Adrenal gland (tissue), 12 donors: ENCODE data around the gene SLC41A1. TPM values are rescaled to one million over a fixed set of nuclear protein-coding genes. Genes with fewer than 3 reads are reported as not detected.

Source experiments
- DNase-seq, 7 donors: peaks; one replicate each; pipeline ENCODE4 v3.0.0-alpha.2; 2019 to 2020
- H3K27ac ChIP-seq, 5 donors: fragments of 200-600 bp; sonication (generic) in 4 of 5; 1 replicate in 3 of 5; 2 replicates in 2 of 5; pipeline versions ENCODE4 v1.5.1 to v1.8.0; 2016 to 2020; ENCODE audit warnings: mild to moderate bottlenecking in 1 of 5
- H3K27me3 ChIP-seq: fragments of 200-600 bp; 2 replicates; pipeline ENCODE4 v1.8.0; 2021
- H3K36me3 ChIP-seq, 2 donors: fragments of 200-600 bp; replicated peaks in 1 of 2; 1 replicate in 1 of 2; 2 replicates in 1 of 2; pipeline versions ENCODE4 v1.5.1 to v1.8.0; 2018 to 2022
- H3K4me1 ChIP-seq, 2 donors: fragments of 200-600 bp; replicated peaks in 1 of 2; 1 replicate in 1 of 2; 2 replicates in 1 of 2; pipeline versions ENCODE4 v1.5.1 to v1.8.0; 2018 to 2021
- H3K4me3 ChIP-seq, 4 donors: fragments of 200-600 bp; sonication (generic) in 3 of 4; one replicate each; pipeline ENCODE4 v1.5.1; 2016 to 2018
- H3K9me3 ChIP-seq, 3 donors: fragments of 200-600 bp; sonication (generic) in 1 of 3; replicated peaks in 1 of 3; 1 replicate in 2 of 3; 2 replicates in 1 of 3; pipeline versions ENCODE4 v1.5.1 to v1.8.0; 2016 to 2021
- POLR2A ChIP-seq, 2 donors: fragments of 450-650 bp; IDR thresholded peaks; one replicate each; pipeline ENCODE4 v1.6.1; 2017; ENCODE audit warnings: antibody characterized with exemption in 2 of 2, mild to moderate bottlenecking in 2 of 2, moderate library complexity in 1 of 2
- WGBS, 4 donors: extraction: QIAGEN DNeasy Blood & Tissue Kit in 2 of 4; methylation state at CpG; one replicate each; pipeline versions ENCODE4 v1.1.5 to v1.1.7; 2013 to 2017; 5-methylcytosine and 5-hydroxymethylcytosine counted together
- intact Hi-C, 2 donors: fragments of 100-400 bp; cut with DNase I; formaldehyde crosslinking; loops; one replicate each; pipeline versions ENCODE4 v1.14.1 to v1.15.0; 2022 to 2023
- polyA plus RNA-seq, 3 donors: library from polyadenylated mRNA; stranded (reverse); fragments of 200-250 nt in 2 of 3; fragments of 350-450 nt in 1 of 3; fragmentation: Illumina TruSeq in 1 of 3; extraction: RNeasy Lipid Tissue Mini Kit (QIAGEN cat#74804) in 1 of 3; gene quantifications; one replicate each; pipeline ENCODE4 v1.2.3, GENCODE V29; 2013 to 2014
- total RNA-seq, 9 donors: library from RNA; depleted of rRNA in 4 of 9; stranded (reverse); fragments of >200 nt in 4 of 9; fragments of 120-200 nt in 1 of 9; fragmentation: NEBNext Ultra II Directional in 1 of 9; extraction: Animal tissue kit (Norgen Biotek cat#: 25700) in 1 of 9; gene quantifications; one replicate each; pipeline versions ENCODE4 v1.1.0 to v1.2.4, GENCODE V29; 2013 to 2023
- TF ChIP-seq, protein P1 (sequence below), 6 experiments: fragments of 450-650 bp in 4 of 6; fragments of 200-600 bp in 2 of 6; sonication (generic) in 1 of 6; IDR thresholded peaks; 1 replicate in 5 of 6; 2 replicates in 1 of 6; pipeline versions ENCODE4 v1.5.1 to v1.8.0; 2016 to 2021; ENCODE audit warnings: antibody characterized with exemption in 6 of 6, mild to moderate bottlenecking in 2 of 6, moderate library complexity in 1 of 6
- donor health status: healthy with polysubstance abuse.
- donor health status: Bipolar disorder and iron deficiency.
- donor health status: DM: yes; HTN: yes; CAD: no.
- donor health status: DM: no; HTN: no; CAD: no.
- donor health status: DM: no; HTN: no; CAD: no.
- donor health status: DM: yes; HTN: yes; CAD: no.

The SLC41A1 gene
- total and polyA plus RNA-seq, 12 donors: 8.9 to 143 (median 34.0) TPM

DNA sequence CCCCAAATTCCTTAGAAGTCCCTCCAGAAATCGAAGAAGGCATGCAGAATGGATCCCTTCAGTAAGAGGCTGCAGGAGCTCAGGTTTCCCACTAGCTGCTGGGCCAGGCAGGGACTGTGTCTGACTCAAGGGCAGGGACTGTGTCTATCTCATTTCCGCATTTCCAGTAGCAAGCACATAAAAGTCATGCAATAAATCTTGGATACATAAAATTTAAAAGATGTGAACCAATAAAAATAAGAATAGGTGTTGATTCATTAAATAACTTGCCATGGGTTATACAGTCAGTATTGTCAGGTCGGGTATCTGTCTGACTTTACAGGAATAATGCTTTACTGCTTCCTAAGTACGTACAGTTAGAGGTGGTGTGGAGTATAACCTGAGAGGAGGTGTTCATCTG, 21.8 kb upstream of the SLC41A1 start:
- no peak overlapping the region for H3K27ac ChIP-seq
- no peaks in the 10 kb centered on the region for H3K9me3 ChIP-seq
- intact Hi-C loops: no loop called here
- 78 to 87% (median 79%) methylated on average over 4 of the region's 4 CpGs for WGBS, 4 donors
- H3K4me3 ChIP-seq: no peak overlapping the region
- no peak for TF ChIP-seq POLR2A (IDR thresholded peaks at IDR 0.05)
- TF ChIP-seq, protein P1, sequence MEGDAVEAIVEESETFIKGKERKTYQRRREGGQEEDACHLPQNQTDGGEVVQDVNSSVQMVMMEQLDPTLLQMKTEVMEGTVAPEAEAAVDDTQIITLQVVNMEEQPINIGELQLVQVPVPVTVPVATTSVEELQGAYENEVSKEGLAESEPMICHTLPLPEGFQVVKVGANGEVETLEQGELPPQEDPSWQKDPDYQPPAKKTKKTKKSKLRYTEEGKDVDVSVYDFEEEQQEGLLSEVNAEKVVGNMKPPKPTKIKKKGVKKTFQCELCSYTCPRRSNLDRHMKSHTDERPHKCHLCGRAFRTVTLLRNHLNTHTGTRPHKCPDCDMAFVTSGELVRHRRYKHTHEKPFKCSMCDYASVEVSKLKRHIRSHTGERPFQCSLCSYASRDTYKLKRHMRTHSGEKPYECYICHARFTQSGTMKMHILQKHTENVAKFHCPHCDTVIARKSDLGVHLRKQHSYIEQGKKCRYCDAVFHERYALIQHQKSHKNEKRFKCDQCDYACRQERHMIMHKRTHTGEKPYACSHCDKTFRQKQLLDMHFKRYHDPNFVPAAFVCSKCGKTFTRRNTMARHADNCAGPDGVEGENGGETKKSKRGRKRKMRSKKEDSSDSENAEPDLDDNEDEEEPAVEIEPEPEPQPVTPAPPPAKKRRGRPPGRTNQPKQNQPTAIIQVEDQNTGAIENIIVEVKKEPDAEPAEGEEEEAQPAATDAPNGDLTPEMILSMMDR (IDR thresholded peaks at IDR 0.05): no peak
- no peak for DNase-seq
- no peaks in the 10 kb centered on the region for H3K36me3 ChIP-seq
- H3K4me1 ChIP-seq: no peaks in the 10 kb centered on the region
- H3K27me3 ChIP-seq: no peaks in the 10 kb centered on the region

DNA sequence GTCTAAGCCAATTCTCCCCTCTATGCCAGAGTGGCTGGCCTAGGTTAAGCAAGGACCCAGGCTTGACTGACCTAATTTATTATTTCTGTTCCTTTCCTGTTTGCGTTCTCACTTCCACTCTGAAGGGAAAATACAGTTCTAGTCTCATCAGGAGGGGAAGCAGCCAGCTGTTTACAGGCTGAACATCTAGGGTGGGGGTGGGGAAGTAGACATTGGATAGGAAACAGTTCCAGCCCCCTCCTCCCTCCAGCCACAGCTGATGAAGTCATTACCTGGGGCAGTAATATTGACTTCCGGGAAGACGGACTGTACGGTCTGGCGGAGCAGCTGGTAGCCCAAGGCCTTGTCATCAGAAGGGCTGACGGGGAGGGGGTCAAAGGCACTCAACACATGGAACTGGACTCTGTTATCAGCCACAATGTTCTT, 19.3 kb upstream of the SLC41A1 start:
- WGBS, 4 donors: 74 to 91% (median 77%) methylated on average over 6 of the region's 6 CpGs
- TF ChIP-seq POLR2A (IDR thresholded peaks at IDR 0.05): no peak
- TF ChIP-seq, protein P1 (IDR thresholded peaks at IDR 0.05): no peak
- no peaks in the 10 kb centered on the region for H3K27me3 ChIP-seq
- no peak overlapping the region for H3K27ac ChIP-seq
- H3K4me3 ChIP-seq: no peak overlapping the region
- DNase-seq: no peak
- no peaks in the 10 kb centered on the region for H3K36me3 ChIP-seq
- intact Hi-C loops: no loop called here
- H3K4me1 ChIP-seq: no peaks in the 10 kb centered on the region
- H3K9me3 ChIP-seq: no peaks in the 10 kb centered on the region

DNA sequence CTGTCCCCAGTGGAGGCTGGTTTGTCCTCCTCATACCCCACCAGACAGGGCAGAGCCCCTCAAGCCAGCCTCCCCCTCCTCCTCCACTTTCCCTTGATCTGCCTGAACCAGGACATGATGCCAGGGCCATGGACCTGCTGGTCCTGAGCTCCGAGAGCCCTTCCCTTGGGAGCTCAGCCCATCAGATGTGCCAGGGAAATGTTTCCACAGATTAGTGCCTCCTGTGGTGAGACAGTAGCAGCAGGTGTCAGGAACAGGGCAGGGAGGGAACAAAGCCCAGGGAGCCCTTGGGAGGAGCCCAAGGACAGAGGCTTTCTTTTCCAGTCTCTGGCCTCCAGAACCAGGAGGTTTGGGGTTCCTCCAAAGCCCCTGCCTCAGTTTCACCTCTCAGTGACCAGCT, 14.6 kb upstream of the SLC41A1 start:
- intact Hi-C loops: no loop called here
- Histone ChIP-seq H3K4me3 (no peak overlapping the region), H3K27ac (no peak overlapping the region), H3K27me3 (no peaks in the 10 kb centered on the region), H3K36me3 (no peaks in the 10 kb centered on the region), H3K9me3 (no peaks in the 10 kb centered on the region), H3K4me1 (no peaks in the 10 kb centered on the region)
- WGBS, 4 donors: 56 to 70% (median 62%) methylated on average over 1 of the region's 1 CpG
- no peak for TF ChIP-seq POLR2A (IDR thresholded peaks at IDR 0.05)
- TF ChIP-seq, protein P1 (IDR thresholded peaks at IDR 0.05): no peak
- DNase-seq: no peak

DNA sequence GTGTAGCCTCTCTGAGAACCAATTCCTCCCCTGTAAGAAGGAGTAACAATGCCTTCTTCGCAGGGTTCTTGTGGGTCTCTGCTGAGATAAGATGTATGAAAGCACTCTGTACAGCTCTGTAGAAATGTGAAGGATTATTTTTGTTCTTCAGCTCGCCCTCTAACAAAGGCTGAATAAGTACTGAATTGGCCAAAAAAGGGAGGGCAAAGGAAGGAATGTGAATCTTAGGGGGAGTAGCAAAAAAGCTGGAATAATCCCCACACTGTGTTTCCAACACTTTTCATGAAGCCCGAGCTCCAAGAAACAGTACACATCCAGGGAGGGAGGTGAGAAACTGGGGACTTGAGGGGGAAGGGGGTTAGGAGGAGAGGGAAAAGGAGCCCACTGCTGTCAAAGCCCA, 14.0 kb upstream of the SLC41A1 start:
- no peaks in the 10 kb centered on the region for H3K4me1 ChIP-seq
- 74 to 80% (median 75%) methylated on average over 3 of the region's 3 CpGs for WGBS, 4 donors
- intact Hi-C loops: no loop called here
- H3K27ac ChIP-seq: no peak overlapping the region
- no peak for TF ChIP-seq POLR2A (IDR thresholded peaks at IDR 0.05)
- TF ChIP-seq, protein P1 (IDR thresholded peaks at IDR 0.05): no peak
- H3K27me3 ChIP-seq: no peaks in the 10 kb centered on the region
- DNase-seq: no peak
- H3K36me3 ChIP-seq: no peaks in the 10 kb centered on the region
- H3K9me3 ChIP-seq: no peaks in the 10 kb centered on the region
- H3K4me3 ChIP-seq: no peak overlapping the region
